NCI-H510A (cell line): ENCODE data around the gene VEGFB.
"Not testable (repeated sequence)": the region's sequence is repeated elsewhere in the genome, so short reads cannot be mapped to it uniquely, and the experiment has no call there.

ENCODE experiments used
- DNase-seq: peaks from one replicate; lab custom pipeline; 2025; lab: John Stamatoyannopoulos, UW

VEGFB gene

DNA sequence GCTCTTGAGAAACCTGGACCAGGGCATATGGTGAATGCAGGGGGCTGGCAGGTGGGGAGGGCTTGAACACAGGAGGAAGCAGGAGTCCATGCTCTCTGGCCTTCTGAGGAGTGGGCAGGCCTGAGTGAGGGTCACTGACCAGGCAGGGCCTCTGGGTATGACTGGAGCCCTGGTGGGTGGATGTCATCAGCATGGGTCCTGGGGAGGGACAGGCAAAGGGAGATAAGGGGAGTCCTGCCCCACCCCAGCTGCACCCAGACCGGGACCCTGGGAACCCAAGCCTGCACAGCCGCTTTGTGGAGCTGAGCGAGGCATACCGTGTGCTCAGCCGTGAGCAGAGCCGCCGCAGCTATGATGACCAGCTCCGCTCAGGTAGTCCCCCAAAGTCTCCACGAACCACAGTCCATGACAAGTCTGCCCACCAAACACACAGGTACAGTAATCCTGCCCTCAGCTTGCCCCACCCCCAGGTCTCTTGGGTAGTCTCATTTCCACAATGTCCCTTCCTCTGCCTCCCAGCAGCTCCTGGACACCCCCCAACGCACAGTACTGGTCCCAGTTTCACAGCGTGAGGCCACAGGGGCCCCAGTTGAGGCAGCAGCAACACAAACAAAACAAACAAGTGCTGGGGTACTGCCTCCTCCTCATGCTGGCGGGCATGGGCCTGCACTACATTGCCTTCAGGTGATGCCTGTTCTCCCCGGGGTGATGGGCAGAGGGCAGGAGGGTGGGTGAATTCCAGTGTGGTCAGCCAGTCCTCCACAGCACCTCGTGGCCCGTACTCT, 2.0 kb upstream of the VEGFB start:
- DNase-seq, result no peak

DNA sequence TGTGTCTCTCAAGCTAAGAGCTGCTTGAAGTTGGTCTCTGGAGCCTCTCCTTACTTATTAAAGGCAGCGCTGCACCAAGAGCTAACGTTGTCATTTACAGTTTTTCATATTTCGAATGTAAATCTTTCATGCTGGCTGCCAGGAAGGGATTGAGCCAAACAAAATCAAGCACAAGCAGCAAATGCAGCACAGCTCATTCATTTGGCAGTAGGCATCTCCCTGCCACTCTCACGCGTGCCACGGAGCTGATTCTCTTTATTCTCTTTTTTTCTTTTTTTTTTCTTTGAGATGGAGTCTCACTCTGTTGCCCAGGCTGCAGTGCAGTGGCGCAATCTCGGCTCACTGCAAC, 1.4 kb upstream of the VEGFB start:
- no peak for DNase-seq

DNA sequence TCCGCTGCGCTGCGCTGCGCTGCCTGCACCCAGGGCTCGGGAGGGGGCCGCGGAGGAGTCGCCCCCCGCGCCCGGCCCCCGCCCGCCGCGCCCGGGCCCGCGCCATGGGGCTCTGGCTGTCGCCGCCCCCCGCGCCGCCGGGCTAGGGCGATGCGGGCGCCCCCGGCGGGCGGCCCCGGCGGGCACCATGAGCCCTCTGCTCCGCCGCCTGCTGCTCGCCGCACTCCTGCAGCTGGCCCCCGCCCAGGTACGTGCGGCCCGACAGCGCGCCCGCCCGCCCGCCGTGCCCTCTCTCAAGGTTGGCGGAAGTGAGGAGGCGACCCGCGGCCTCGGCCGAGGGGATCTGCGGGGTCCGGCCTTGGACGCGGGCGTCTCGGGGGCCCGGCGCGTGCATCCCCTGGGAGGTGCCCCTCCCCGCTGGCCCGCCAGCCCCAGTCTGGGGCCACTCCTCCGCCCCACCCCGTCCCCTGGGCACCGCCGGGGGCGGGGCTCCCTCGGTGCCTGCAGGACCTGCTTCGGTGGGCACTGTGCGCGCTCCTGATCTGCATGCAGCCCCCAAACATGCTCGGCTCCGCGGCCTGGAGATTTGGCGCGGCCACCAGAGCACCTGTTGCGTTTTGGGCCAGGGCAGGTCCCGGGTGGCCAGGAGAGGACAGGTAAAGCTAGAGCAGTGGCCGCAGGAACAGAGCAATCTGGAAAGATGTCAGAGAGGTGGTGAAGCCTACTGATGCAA, 429 bp downstream of the VEGFB start:
- no peak for DNase-seq

DNA sequence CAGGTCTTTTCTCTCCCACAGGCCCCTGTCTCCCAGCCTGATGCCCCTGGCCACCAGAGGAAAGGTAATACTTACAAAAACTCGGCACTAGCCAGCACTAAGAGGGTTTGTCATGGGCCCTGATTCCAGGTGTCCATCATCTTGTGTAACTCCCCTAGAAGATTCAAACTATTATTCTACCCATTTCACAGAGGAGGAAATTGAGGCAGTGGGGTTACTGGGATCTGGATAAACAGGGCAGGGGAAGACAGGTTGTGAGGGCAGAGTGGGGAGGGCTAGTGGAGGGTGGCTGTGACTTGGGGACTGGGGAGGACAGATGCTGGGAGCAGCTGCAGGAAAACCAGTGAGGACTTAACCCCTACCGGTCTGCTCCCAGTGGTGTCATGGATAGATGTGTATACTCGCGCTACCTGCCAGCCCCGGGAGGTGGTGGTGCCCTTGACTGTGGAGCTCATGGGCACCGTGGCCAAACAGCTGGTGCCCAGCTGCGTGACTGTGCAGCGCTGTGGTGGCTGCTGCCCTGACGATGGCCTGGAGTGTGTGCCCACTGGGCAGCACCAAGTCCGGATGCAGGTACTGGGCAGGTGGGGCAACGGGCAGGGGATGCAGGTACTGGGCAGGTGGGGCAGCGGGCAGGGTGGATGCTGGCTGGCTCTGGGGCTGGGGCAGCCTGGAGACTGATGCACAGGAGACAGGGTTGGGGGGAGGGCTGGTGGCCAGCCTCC, 1.2 kb downstream of the VEGFB start:
- DNase-seq, result no peak

DNA sequence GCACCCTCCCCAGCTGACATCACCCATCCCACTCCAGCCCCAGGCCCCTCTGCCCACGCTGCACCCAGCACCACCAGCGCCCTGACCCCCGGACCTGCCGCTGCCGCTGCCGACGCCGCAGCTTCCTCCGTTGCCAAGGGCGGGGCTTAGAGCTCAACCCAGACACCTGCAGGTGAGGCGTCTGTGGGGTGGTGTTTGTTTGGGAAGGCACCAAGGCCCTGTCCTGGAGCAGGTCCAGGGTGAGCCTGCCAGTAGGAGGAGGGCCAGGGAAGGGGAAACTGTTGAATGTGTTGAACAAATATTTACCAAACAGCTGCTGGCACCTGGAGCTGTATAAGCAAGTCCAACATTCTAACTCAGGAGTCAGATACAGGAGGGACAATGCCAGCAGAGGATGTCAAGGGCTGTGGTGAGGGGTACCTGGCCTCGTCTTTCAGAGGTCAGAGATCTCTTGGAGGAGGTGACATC, 3.1 kb downstream of the VEGFB start:
- DNase-seq, result peak; percentile 90

DNA sequence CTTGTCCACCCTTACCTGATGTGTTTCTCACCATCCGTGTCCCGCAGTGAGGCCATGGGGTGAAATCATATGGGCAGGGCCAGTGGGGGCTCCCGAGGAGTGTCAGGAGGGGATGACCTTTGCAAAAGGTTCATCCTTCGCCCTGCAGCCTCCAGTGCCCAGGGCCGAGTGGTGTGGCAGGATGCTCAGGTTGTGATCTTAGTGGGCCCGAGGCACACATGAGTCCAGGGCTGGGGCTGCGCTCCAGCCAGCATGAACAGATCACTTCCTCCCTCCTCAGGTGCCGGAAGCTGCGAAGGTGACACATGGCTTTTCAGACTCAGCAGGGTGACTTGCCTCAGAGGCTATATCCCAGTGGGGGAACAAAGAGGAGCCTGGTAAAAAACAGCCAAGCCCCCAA, 3.7 kb downstream of the VEGFB start:
- no peak for DNase-seq

GRCh38 chr11:64238999-64239398, 4.6 kb downstream of the VEGFB start:
- DNase-seq, result no peak

- no peak for DNase-seq
These were observed 5.5 kb downstream of the VEGFB start for GRCh38 chr11:64239662-64240434.

DNA sequence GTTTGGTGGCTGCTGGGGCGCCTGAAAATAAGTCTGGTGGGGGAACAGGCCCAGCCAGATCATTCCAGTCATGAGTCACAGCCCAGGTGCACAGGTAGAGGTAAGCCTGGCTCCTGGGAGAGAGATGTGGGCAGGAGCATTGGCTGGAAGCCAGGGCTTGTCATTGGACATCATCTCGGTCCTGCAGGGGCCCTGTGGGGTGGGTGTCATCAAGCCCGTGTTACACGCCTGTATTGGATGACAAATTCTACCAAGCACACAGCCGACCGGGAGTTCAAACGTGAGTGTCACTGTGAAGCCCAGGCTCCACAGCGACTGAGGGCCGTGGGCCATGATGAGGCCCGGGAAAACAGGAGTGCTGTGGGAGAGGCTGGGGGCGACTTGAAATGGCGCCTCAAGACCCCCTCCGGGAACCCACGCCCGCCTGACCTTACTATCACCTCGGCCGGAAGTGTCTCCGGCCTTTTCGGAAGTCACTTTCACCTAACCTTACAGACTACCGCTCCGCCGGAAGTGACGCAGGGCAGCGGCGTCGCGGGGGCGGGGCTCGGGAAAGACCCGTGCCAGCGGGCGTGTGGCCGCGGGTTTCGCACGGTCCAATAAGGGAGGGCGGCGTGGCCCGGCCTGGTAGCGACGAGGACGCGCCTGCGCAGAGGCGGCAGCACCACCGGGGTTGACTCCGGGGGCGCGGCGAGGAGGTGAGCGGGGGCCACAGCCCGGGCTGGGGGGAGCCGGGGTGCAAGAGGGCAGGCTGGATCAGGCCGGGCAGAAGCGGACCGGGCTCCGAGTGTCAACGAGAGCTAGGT, 6.3 kb downstream of the VEGFB start, which contains the start of gene FKBP2:
Gene FKBP2 (plus strand): TSS at position 661 of the 806 bp plus-strand sequence. CDS start 1,293 bp downstream, outside the sequence.
- peak; percentile 95 for DNase-seq

- peak; percentile 87 for DNase-seq
These were observed 6.8 kb downstream of the VEGFB start for GRCh38 chr11:64241241-64241490.

GRCh38 chr11:64241491-64242374, 7.3 kb downstream of the VEGFB start:
- DNase-seq, result no peak

DNA sequence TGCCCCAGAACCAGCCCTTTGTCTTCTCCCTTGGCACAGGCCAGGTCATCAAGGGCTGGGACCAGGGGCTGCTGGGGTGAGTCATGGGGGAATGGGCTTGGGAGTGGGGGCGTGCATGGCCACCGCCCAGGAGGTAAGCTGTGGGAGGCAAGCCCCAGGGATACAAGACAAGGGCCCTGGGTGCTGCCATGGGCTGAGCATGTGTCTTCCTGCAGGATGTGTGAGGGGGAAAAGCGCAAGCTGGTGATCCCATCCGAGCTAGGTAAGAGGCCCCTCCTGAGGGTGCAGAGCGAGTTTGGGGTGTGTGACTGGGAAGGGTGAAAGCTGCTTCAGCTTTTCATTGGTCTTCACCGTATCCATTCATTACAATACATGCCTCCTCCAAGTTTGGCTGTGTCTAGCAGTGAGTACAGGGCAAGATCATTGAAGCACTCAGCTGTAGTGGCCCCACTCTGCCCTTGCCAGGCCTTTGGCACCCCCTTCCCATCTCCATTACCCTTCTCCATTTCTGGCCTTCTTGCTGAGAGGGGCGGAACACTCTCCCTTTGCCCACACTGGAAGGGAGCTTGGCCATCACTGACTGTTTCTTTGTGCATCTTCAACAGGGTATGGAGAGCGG, 9.0 kb downstream of the VEGFB start:
- no peak for DNase-seq

GRCh38 chr11:64244107-64244506, 9.7 kb downstream of the VEGFB start:
- DNase-seq, result no peak

GRCh38 chr11:64244966-64245365, 10.6 kb downstream of the VEGFB start:
- no peak for DNase-seq

GRCh38 chr11:64245401-64245796, 11.0 kb downstream of the VEGFB start:
- no peak for DNase-seq

GRCh38 chr11:64245797-64246620, 11.6 kb downstream of the VEGFB start:
- no peak for DNase-seq

DNA sequence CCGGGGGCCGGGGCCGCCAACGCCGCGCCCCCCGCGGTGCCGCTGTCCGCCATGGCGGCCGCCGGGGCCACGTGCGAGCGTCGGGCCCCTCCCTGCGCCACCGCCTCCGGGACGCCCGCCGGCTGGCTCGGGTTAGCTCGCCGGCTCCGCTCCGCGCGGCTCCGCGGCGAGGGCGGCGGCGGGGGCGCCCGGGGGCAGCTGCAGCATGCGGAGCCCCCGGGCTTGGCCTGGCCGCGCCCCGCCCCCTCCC, 12.2 kb downstream of the VEGFB start:
- not testable (repeated sequence) for DNase-seq

DNA sequence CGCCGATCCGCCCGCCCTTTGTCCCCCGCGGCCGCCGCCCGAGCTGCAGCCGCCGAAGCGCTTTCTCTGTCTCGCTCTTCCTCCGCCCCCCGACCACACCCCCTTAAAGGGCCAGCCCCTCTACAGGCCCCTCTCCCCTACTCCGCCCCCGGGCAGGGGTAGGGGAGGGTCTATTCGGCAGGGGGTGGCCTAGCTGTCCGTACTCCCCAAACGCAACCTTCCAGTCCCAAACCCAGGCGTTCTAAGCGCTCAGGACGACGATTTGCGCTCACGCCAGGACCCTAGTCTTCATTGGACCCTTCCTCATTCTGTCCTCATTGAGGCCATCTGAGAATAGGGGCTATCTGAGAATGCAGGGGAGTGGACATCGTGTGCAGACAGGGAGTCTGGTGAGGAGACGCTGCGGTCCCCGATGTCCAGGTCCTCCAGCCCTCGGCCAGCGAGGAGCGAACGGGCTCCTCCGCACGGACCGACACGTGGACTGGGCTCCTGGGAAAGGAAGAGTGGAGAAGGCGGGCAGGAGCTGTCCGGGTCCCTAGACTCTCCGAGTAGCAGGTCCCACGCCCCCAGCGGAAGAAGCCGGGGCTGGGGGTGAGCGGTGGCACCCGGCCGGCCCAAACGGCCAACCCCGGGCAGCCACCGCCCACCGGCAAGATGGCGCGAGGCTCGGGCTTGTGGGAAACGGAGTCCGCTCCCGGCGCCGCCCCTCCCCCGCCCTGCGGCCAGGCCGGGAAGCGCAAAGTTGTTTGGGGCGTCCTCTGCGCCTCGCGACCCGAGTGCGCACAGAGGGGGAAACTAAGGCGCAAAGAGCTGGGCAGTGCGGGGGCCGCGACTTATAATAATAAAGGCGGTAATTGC, 12.7 kb downstream of the VEGFB start, which contains the start of gene PPP1R14B:
Gene PPP1R14B (minus strand): TSS at position 73 of the 858 bp plus-strand sequence. CDS start 270 bp downstream, outside the sequence.
- DNase-seq, result peak; percentile 82
